Liver (tissue), 9 donors: ENCODE data around the gene TAF6. TPM values are rescaled to one million over a fixed set of nuclear protein-coding genes. Genes with fewer than 3 reads are reported as not detected.

ENCODE experiments used
- DNase-seq: peaks from one replicate; pipeline ENCODE4 v3.0.0-alpha.2; 2017; ENCODE audit warnings: low spot score
- H3K27ac ChIP-seq, 2 donors: one replicate each; pipeline ENCODE4 v1.7.0; 2013; ENCODE audit warnings: inconsistent platforms in 2 of 2, low read length in 2 of 2, control low read depth in 1 of 2, low read depth in 1 of 2, mild to moderate bottlenecking in 1 of 2
- H3K27me3 ChIP-seq, 4 donors: one replicate each; pipeline versions ENCODE4 v1.6.1 to v1.7.0; 2013; ENCODE audit warnings: low read length in 3 of 4, inconsistent platforms in 1 of 4, mild to moderate bottlenecking in 1 of 4, moderate library complexity in 1 of 4; ENCODE audit not compliant: control insufficient read depth in 4 of 4, insufficient read depth in 4 of 4
- H3K36me3 ChIP-seq, 4 donors: one replicate each; pipeline versions ENCODE4 v1.6.1 to v1.7.0; 2013; ENCODE audit warnings: low read length in 3 of 4, mild to moderate bottlenecking in 3 of 4, low read depth in 1 of 4, moderate library complexity in 1 of 4; ENCODE audit not compliant: control insufficient read depth in 4 of 4, insufficient read depth in 3 of 4
- H3K4me1 ChIP-seq, 4 donors: one replicate each; pipeline versions ENCODE4 v1.6.1 to v1.7.0; 2013; ENCODE audit warnings: low read length in 3 of 4, mild to moderate bottlenecking in 3 of 4, moderate library complexity in 1 of 4; ENCODE audit not compliant: control insufficient read depth in 4 of 4, insufficient read depth in 4 of 4
- H3K4me3 ChIP-seq, 3 donors: one replicate each; pipeline versions ENCODE4 v1.6.1 to v1.7.0; 2013; ENCODE audit warnings: low read length in 3 of 3, control low read depth in 1 of 3, low read depth in 1 of 3, mild to moderate bottlenecking in 1 of 3
- H3K9ac ChIP-seq, 2 donors: one replicate each; pipeline ENCODE4 v1.7.0; 2013; ENCODE audit warnings: low read length in 2 of 2, mild to moderate bottlenecking in 2 of 2, moderate library complexity in 2 of 2, control low read depth in 1 of 2, low read depth in 1 of 2
- H3K9me3 ChIP-seq, 4 donors: one replicate each; pipeline versions ENCODE4 v1.6.1 to v1.7.0; 2013; ENCODE audit warnings: low read length in 3 of 4; ENCODE audit not compliant: control insufficient read depth in 4 of 4
- EGR1 ChIP-seq, 2 donors: IDR thresholded peaks; 2 replicates each; pipeline ENCODE4 v1.6.1; 2016 to 2018; ENCODE audit warnings: antibody characterized with exemption in 2 of 2, low read depth in 2 of 2
- FOXA2 ChIP-seq: IDR thresholded peaks from 2 replicates; pipeline ENCODE4 v1.6.1; 2016; ENCODE audit warnings: antibody characterized with exemption
- GABPA ChIP-seq, 2 donors: IDR thresholded peaks in 1 of 2; conservative IDR thresholded peaks in 1 of 2; 2 replicates each; pipeline ENCODE4 v1.6.1; 2016; ENCODE audit warnings: antibody characterized with exemption in 2 of 2, mild to moderate bottlenecking in 1 of 2, moderate library complexity in 1 of 2
- HNF4A ChIP-seq, 2 donors: conservative IDR thresholded peaks; 2 replicates each; pipeline ENCODE4 v1.6.1; 2016; ENCODE audit warnings: antibody characterized with exemption in 2 of 2, mild to moderate bottlenecking in 2 of 2
- HNF4G ChIP-seq: IDR thresholded peaks from 2 replicates; pipeline ENCODE4 v1.6.1; 2016; ENCODE audit warnings: antibody characterized with exemption
- JUND ChIP-seq, 2 donors: IDR thresholded peaks; 2 replicates each; pipeline ENCODE4 v1.6.1; 2016; ENCODE audit warnings: antibody characterized with exemption in 2 of 2
- NR2F2 ChIP-seq: IDR thresholded peaks from 2 replicates; pipeline ENCODE4 v1.6.1; 2016; ENCODE audit warnings: antibody characterized with exemption
- RAD21 ChIP-seq, 2 donors: IDR thresholded peaks; 2 replicates each; pipeline ENCODE4 v1.6.1; 2016; ENCODE audit warnings: antibody characterized with exemption in 2 of 2, mild to moderate bottlenecking in 2 of 2
- RXRA ChIP-seq, 2 donors: IDR thresholded peaks; 2 replicates each; pipeline ENCODE4 v1.6.1; 2017 to 2018; ENCODE audit warnings: antibody characterized with exemption in 2 of 2, mild to moderate bottlenecking in 1 of 2
- SP1 ChIP-seq: IDR thresholded peaks from 2 replicates; pipeline ENCODE4 v1.6.1; 2018; ENCODE audit warnings: antibody characterized with exemption, mild to moderate bottlenecking
- TAF1 ChIP-seq: conservative IDR thresholded peaks from 2 replicates; pipeline ENCODE4 v1.6.1; 2016; ENCODE audit warnings: antibody characterized with exemption, mild to moderate bottlenecking
- WGBS: extraction: QIAGEN DNeasy Blood & Tissue Kit; methylation state at CpG from one replicate; pipeline ENCODE4 v1.1.7; 2013; 5-methylcytosine and 5-hydroxymethylcytosine counted together
- polyA plus RNA-seq, 2 donors: library from polyadenylated mRNA; stranded (reverse) in 1 of 2; unstranded in 1 of 2; fragments of 200-250 nt in 1 of 2; fragments of >200 nt in 1 of 2; fragmentation: Nextera tagmentation in 1 of 2; extraction: Ambion mirVana in 1 of 2; gene quantifications; one replicate each; pipeline versions ENCODE4 v1.2.1 to v1.2.3, GENCODE V29; 2013 to 2015
- total RNA-seq, 2 donors: library from RNA; depleted of rRNA; stranded (reverse); fragments of >200 nt; gene quantifications; one replicate each; pipeline ENCODE4 v1.2.3, GENCODE V29; 2014
- TF ChIP-seq, protein P1 (sequence below): IDR thresholded peaks from 2 replicates; pipeline ENCODE4 v1.6.1; 2016; ENCODE audit warnings: antibody characterized with exemption, mild to moderate bottlenecking
- TF ChIP-seq, protein P2 (sequence below): IDR thresholded peaks from 2 replicates; pipeline ENCODE4 v1.6.1; 2016; ENCODE audit warnings: antibody characterized with exemption
- TF ChIP-seq, protein P3 (sequence below): fragments of 150-350 bp; IDR thresholded peaks from 2 replicates; pipeline ENCODE4 v1.5.1; 2017; ENCODE audit warnings: improper control_type of control experiment, low read depth, low read length; ENCODE audit not compliant: missing input control
- TF ChIP-seq, protein P4 (sequence below): IDR thresholded peaks from 2 replicates; pipeline ENCODE4 v1.6.1; 2016; ENCODE audit warnings: antibody characterized with exemption
- donor health status: healthy.
- donor health status: healthy.
- donor health status: healthy.
- donor health status: healthy.
- donor health status: healthy.

TAF6 gene
- total and polyA plus RNA-seq, 4 donors = 8.9 to 17.9 (median 16.2) TPM

DNA sequence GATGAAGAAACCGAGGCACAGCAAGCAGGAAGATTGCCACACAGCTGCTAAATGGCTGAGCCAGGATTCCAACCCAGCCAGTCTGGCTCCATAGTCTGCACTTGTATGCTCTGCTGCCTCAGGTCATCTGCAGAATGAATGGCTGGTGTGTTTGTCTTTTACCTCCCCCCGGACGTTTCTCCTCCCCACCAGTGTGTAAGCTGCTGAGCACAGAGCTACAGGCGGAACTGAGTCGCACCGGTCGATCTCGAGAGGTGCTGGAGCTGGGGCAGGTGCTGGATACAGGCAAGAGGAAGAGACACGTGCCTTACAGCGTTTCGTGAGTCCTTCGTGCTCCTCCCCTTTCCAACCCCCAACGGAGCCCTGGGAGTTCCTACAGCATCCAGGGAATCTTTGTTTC is 2.9 kb upstream of the TAF6 start:
- H3K9me3 ChIP-seq = no peaks in the 10 kb centered on the region
- DNase-seq = no peak
- peaks cover 6 to 37% (median 25%) of the 10 kb centered on the region in 4 donors for H3K4me1 ChIP-seq
- no peaks in the 10 kb centered on the region for H3K27me3 ChIP-seq
- no peak overlapping the region for H3K4me3 ChIP-seq
- H3K27ac ChIP-seq = no peak overlapping the region
- no peaks in the 10 kb centered on the region for H3K36me3 ChIP-seq
- H3K9ac ChIP-seq = no peak overlapping the region
- 57% methylated on average over 13 of the region's 13 CpGs for WGBS
- TF ChIP-seq SP1 = no peak
- no peak for TF ChIP-seq FOXA2
- TF ChIP-seq HNF4A (conservative IDR thresholded peaks at IDR 0.05) = no peak
- TF ChIP-seq, protein P1, sequence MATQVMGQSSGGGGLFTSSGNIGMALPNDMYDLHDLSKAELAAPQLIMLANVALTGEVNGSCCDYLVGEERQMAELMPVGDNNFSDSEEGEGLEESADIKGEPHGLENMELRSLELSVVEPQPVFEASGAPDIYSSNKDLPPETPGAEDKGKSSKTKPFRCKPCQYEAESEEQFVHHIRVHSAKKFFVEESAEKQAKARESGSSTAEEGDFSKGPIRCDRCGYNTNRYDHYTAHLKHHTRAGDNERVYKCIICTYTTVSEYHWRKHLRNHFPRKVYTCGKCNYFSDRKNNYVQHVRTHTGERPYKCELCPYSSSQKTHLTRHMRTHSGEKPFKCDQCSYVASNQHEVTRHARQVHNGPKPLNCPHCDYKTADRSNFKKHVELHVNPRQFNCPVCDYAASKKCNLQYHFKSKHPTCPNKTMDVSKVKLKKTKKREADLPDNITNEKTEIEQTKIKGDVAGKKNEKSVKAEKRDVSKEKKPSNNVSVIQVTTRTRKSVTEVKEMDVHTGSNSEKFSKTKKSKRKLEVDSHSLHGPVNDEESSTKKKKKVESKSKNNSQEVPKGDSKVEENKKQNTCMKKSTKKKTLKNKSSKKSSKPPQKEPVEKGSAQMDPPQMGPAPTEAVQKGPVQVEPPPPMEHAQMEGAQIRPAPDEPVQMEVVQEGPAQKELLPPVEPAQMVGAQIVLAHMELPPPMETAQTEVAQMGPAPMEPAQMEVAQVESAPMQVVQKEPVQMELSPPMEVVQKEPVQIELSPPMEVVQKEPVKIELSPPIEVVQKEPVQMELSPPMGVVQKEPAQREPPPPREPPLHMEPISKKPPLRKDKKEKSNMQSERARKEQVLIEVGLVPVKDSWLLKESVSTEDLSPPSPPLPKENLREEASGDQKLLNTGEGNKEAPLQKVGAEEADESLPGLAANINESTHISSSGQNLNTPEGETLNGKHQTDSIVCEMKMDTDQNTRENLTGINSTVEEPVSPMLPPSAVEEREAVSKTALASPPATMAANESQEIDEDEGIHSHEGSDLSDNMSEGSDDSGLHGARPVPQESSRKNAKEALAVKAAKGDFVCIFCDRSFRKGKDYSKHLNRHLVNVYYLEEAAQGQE = no peak

DNA sequence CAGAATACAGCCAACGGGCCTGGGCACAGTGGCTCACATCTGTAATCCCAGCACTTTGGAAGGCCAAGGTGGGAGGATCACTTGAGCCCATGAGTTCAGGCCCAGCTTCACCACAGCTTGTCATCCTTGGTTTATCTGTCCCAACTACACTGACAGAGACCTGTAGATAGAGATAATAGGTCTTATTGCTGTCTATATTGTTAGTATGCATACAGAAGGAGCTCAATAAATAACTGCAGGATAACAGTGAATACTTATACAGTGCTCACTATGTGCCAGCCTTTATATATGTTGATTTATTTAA is 1.5 kb upstream of the TAF6 start:
- 61% methylated on average over 1 of the region's 1 CpG for WGBS
- no peak overlapping the region for H3K9ac ChIP-seq
- H3K36me3 ChIP-seq = no peaks in the 10 kb centered on the region
- no peak for DNase-seq
- TF ChIP-seq EGR1 (IDR thresholded peaks at IDR 0.05; ENCODE audit: low read depth in 2 of 2) (no peak), JUND (IDR thresholded peaks at IDR 0.05) (no peak), RAD21 (IDR thresholded peaks at IDR 0.05) (no peak), TAF1 (no peak), NR2F2 (no peak), GABPA (IDR thresholded peaks at IDR 0.05 in 1 of 2, conservative IDR thresholded peaks at IDR 0.05 in 1 of 2) (no peak)
- TF ChIP-seq, protein P2, sequence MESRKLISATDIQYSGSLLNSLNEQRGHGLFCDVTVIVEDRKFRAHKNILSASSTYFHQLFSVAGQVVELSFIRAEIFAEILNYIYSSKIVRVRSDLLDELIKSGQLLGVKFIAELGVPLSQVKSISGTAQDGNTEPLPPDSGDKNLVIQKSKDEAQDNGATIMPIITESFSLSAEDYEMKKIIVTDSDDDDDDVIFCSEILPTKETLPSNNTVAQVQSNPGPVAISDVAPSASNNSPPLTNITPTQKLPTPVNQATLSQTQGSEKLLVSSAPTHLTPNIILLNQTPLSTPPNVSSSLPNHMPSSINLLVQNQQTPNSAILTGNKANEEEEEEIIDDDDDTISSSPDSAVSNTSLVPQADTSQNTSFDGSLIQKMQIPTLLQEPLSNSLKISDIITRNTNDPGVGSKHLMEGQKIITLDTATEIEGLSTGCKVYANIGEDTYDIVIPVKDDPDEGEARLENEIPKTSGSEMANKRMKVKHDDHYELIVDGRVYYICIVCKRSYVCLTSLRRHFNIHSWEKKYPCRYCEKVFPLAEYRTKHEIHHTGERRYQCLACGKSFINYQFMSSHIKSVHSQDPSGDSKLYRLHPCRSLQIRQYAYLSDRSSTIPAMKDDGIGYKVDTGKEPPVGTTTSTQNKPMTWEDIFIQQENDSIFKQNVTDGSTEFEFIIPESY = no peak
- H3K27ac ChIP-seq = no peak overlapping the region
- H3K4me1 ChIP-seq = peaks cover 3 to 28% (median 22%) of the 10 kb centered on the region in 4 donors
- H3K27me3 ChIP-seq = no peaks in the 10 kb centered on the region
- H3K4me3 ChIP-seq = peak overlapping the region in 1 of 3 donors; percentile 83
- no peaks in the 10 kb centered on the region for H3K9me3 ChIP-seq

DNA sequence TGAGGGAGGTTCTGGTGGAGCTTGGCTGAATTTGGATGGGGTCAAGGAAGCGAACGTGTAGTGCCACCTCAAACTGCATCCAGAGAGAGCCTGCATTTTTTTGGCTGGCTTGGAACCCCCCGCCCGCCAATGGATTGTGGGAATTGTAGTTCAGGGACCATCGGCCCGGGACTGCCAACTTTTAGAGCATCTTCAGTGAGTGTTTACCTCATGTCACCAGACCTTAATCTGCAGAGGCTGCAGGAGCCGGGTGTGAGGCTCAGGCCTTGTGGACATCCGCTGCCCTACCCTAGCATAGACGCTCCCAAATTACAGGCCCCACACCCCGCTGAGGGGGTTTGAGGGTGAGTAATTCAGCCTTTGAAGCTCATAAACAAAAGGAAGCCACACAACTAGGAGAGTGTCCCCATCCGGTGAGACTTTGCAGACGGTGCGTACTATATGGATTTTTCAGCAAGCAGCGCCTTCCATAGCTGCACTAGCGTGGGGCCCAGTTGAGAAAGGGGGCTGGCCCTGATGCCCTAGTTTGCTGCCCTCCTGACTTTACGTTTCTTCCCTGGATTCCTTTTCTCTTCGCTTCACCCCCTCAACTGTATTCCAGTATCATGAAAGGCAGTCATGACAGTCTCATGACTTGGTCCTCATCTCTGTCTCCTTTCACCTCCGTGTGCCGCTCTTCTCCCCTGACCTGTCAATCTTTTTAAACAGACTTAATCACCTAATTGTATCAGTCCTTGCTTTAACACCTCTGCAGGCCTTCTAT is 993 bp upstream of the TAF6 start:
- Histone ChIP-seq H3K4me1 (peaks cover 3 to 26% (median 21%) of the 10 kb centered on the region in 4 donors), H3K9me3 (no peaks in the 10 kb centered on the region), H3K4me3 (peak overlapping the region; percentile 47 to 83 (median 48)), H3K36me3 (no peaks in the 10 kb centered on the region), H3K9ac (no peak overlapping the region), H3K27ac (peak overlapping the region; percentile 60 to 86), H3K27me3 (no peaks in the 10 kb centered on the region)
- peak; percentile 68 for DNase-seq
- whole genome bisulfite sequencing = 29% methylated on average over 19 of the region's 19 CpGs
- TF ChIP-seq RAD21 (IDR thresholded peaks at IDR 0.05) (no peak), RXRA (IDR thresholded peaks at IDR 0.05) (no peak), JUND (IDR thresholded peaks at IDR 0.05) (no peak), TAF1 (no peak), HNF4G (no peak), FOXA2 (no peak), SP1 (no peak)
- TF ChIP-seq, protein P3, sequence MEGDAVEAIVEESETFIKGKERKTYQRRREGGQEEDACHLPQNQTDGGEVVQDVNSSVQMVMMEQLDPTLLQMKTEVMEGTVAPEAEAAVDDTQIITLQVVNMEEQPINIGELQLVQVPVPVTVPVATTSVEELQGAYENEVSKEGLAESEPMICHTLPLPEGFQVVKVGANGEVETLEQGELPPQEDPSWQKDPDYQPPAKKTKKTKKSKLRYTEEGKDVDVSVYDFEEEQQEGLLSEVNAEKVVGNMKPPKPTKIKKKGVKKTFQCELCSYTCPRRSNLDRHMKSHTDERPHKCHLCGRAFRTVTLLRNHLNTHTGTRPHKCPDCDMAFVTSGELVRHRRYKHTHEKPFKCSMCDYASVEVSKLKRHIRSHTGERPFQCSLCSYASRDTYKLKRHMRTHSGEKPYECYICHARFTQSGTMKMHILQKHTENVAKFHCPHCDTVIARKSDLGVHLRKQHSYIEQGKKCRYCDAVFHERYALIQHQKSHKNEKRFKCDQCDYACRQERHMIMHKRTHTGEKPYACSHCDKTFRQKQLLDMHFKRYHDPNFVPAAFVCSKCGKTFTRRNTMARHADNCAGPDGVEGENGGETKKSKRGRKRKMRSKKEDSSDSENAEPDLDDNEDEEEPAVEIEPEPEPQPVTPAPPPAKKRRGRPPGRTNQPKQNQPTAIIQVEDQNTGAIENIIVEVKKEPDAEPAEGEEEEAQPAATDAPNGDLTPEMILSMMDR = no peak
- TF ChIP-seq, protein P4, sequence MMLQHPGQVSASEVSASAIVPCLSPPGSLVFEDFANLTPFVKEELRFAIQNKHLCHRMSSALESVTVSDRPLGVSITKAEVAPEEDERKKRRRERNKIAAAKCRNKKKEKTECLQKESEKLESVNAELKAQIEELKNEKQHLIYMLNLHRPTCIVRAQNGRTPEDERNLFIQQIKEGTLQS = no peak
- TF ChIP-seq, protein P2 = no peak
